Measurements from ENCODE around the gene EIF4EBP2.

DNA sequence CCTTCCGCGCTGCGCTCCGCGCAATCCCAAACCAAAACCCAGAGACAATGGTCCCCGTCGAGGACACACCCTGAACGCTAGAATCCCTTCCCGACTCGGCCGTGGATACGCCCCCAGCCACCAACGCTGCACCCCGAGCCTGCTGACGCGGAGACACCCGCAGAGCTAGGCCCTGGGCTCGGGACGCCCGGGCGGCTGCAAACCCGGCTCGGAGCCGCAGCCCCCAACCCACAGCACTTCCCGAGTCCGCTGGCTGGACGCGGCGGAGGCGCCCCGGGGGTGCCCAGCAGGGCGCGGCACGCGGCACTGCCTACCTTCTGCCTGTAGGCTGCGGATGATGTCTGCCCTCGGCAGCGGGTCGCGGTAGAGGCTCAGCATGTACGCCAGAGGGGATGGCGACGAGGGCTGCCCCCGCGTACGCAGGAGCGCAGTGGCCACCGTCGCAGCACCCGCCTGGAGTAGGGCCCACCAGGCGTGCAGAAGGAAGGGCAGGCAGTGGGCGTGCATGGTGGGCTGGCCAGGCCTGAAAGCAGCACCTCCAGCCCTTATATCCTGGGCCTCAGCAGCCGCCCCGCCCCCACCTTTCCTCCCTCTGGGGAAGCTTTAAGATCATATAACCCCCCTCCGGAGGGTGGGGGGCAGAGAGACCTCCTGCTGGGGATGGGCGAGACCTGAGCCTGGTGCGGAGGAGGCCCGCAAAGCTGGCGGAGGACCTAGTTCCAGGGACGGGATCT, 37.4 kb downstream of the EIF4EBP2 start, which contains the start of gene NODAL:
- TF ChIP-seq ZNF350 (CRISPR knock-in tag; IDR thresholded peaks at IDR 0.05; ENCODE audit: borderline replicate concordance, low read depth) (no peak), TCF12 (IDR thresholded peaks at IDR 0.05) (no peak), TCF12 (CRISPR knock-in tag; IDR thresholded peaks at IDR 0.05) (no peak), GTF2F1 (IDR thresholded peaks at IDR 0.05; ENCODE audit: low read length) (no peak), ZNF589 (CRISPR knock-in tag; conservative IDR thresholded peaks at IDR 0.05) (no peak), EP300 (IDR thresholded peaks at IDR 0.05; ENCODE audit: low read depth in 2 of 2, low read length in 2 of 2) (no peak), EP300 (CRISPR knock-in tag; IDR thresholded peaks at IDR 0.05; ENCODE audit: borderline replicate concordance) (no peak), BRCA1 (CRISPR knock-in tag; IDR thresholded peaks at IDR 0.05) (no peak), NFRKB (IDR thresholded peaks at IDR 0.05) (no peak), POLR2A (IDR thresholded peaks at IDR 0.05; ENCODE audit: insufficient read depth in 1 of 2, low read depth in 2 of 2, low read length in 2 of 2) (no peak), MXI1 (IDR thresholded peaks at IDR 0.05; ENCODE audit: borderline replicate concordance, low read depth, low read length) (no peak), ZNF224 (CRISPR knock-in tag; IDR thresholded peaks at IDR 0.05) (no peak), ZBTB1 (CRISPR knock-in tag; IDR thresholded peaks at IDR 0.05; ENCODE audit: borderline replicate concordance) (no peak), SIN3B (IDR thresholded peaks at IDR 0.05; ENCODE audit: low read length) (no peak), GABPB1 (CRISPR knock-in tag; IDR thresholded peaks at IDR 0.05) (no peak)
- TF ChIP-seq, protein P1, sequence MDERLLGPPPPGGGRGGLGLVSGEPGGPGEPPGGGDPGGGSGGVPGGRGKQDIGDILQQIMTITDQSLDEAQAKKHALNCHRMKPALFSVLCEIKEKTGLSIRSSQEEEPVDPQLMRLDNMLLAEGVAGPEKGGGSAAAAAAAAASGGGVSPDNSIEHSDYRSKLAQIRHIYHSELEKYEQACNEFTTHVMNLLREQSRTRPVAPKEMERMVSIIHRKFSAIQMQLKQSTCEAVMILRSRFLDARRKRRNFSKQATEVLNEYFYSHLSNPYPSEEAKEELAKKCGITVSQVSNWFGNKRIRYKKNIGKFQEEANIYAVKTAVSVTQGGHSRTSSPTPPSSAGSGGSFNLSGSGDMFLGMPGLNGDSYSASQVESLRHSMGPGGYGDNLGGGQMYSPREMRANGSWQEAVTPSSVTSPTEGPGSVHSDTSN (CRISPR knock-in tag; IDR thresholded peaks at IDR 0.05) = no peak
